IMR-90 (cell line): ENCODE data around the gene PCDH1. TPM values are rescaled to one million over a fixed set of nuclear protein-coding genes. Genes with fewer than 3 reads are reported as not detected.

Source experiments
- ATAC-seq: fragments of 200-7000 bp; cut with Tn5 transposase; 2 replicates; pipeline ENCODE4 v1.9.1; 2020; ENCODE audit warnings: low read depth, mild to moderate bottlenecking, moderate library complexity
- BruUV-seq: library from RNA; stranded (reverse); fragments of 400-500 nt; replicated peaks from 2 replicates; lab custom pipeline; 2021; lab: Mats Ljungman, UMichigan
- CTCF ChIA-PET: fragments of 300-600 bp; formaldehyde crosslinking; extraction: SDS; loops from one replicate; lab custom pipeline; 2021; ENCODE audit warnings: antibody characterized with exemption; lab: Yijun Ruan, JAX
- POLR2A ChIA-PET: fragments of 300-600 bp; sonication (Branson Sonifier 250); formaldehyde crosslinking; loops from one replicate; lab custom pipeline; 2022; ENCODE audit warnings: antibody characterized with exemption; ENCODE audit not compliant: unreplicated experiment; lab: Charles Lee
- DNase-seq: peaks from one replicate; pipeline ENCODE4 v3.0.0; 2013
- H2AFZ ChIP-seq: replicated peaks from 2 replicates; pipeline ENCODE3; 2013; ENCODE audit warnings: low read length, mild to moderate bottlenecking; ENCODE audit not compliant: poor library complexity
- H2AK5ac ChIP-seq: 2 replicates; pipeline ENCODE4 v1.6.1; 2013; ENCODE audit warnings: low read depth, low read length, inconsistent platforms
- H2AK9ac ChIP-seq: replicated peaks from 2 replicates; pipeline ENCODE3; 2013; ENCODE audit warnings: mild to moderate bottlenecking, low read depth, low read length, moderate library complexity; ENCODE audit not compliant: poor library complexity
- H2BK120ac ChIP-seq: 2 replicates; pipeline ENCODE4 v1.6.1; 2013; ENCODE audit warnings: low read depth, low read length, inconsistent platforms
- H2BK15ac ChIP-seq: 3 replicates; pipeline ENCODE4 v1.6.1; 2013; ENCODE audit warnings: low read depth, low read length, inconsistent platforms
- H2BK20ac ChIP-seq: 2 replicates; pipeline ENCODE4 v1.6.1; 2013; ENCODE audit warnings: low read depth, mild to moderate bottlenecking, inconsistent platforms, low read length, moderate library complexity
- H2BK5ac ChIP-seq: 2 replicates; pipeline ENCODE4 v1.6.1; 2013; ENCODE audit warnings: mild to moderate bottlenecking, low read depth, low read length, inconsistent platforms; ENCODE audit not compliant: poor library complexity, severe bottlenecking
- H3K14ac ChIP-seq: replicated peaks from 2 replicates; pipeline ENCODE4 v1.6.1; 2013; ENCODE audit warnings: low read depth, low read length, inconsistent platforms
- H3K18ac ChIP-seq: 2 replicates; pipeline ENCODE4 v1.6.1; 2013; ENCODE audit warnings: low read depth, low read length, control low read depth
- H3K23ac ChIP-seq: 2 replicates; pipeline ENCODE4 v1.6.1; 2013; ENCODE audit warnings: low read depth, low read length, inconsistent platforms
- H3K27ac ChIP-seq: 2 replicates; pipeline ENCODE4 v1.5.1; 2013; ENCODE audit warnings: mild to moderate bottlenecking, control low read depth, low read length; ENCODE audit not compliant: insufficient read depth
- H3K27me3 ChIP-seq: 2 replicates; pipeline ENCODE4 v1.6.1; 2013; ENCODE audit warnings: low read length; ENCODE audit not compliant: control insufficient read depth, insufficient read depth
- H3K36me3 ChIP-seq: 2 replicates; pipeline ENCODE4 v1.6.1; 2013; ENCODE audit warnings: low read length, mixed read lengths; ENCODE audit not compliant: control insufficient read depth, insufficient read depth
- H3K4ac ChIP-seq: 2 replicates; pipeline ENCODE4 v1.6.1; 2013; ENCODE audit warnings: low read depth, low read length, inconsistent platforms
- H3K4me1 ChIP-seq: 2 replicates; pipeline ENCODE4 v1.6.1; 2013; ENCODE audit warnings: low read length, mixed read lengths; ENCODE audit not compliant: control insufficient read depth, insufficient read depth
- H3K4me2 ChIP-seq: 2 replicates; pipeline ENCODE4 v1.6.1; 2013; ENCODE audit warnings: low read depth, mild to moderate bottlenecking, control low read depth, low read length, moderate library complexity
- H3K4me3 ChIP-seq: 2 replicates; pipeline ENCODE4 v1.5.1; 2013; ENCODE audit warnings: low read depth, mild to moderate bottlenecking, control low read depth, low read length, moderate library complexity; ENCODE audit not compliant: insufficient read depth
- H3K56ac ChIP-seq: 2 replicates; pipeline ENCODE4 v1.6.1; 2013; ENCODE audit warnings: low read length, inconsistent platforms; ENCODE audit not compliant: insufficient read depth; ENCODE audit errors: extremely low read depth
- H3K79me1 ChIP-seq, 2 experiments: 2 replicates each; pipeline ENCODE4 v1.6.1; 2013; ENCODE audit warnings: low read length in 2 of 2, inconsistent platforms in 1 of 2, low read depth in 1 of 2
- H3K9ac ChIP-seq: 2 replicates; pipeline ENCODE4 v1.6.1; 2013; ENCODE audit warnings: low read depth, low read length, control low read depth
- H3K9me1 ChIP-seq: 2 replicates; pipeline ENCODE4 v1.6.1; 2013; ENCODE audit warnings: low read length, inconsistent platforms; ENCODE audit not compliant: insufficient read depth
- H3K9me3 ChIP-seq: 2 replicates; pipeline ENCODE4 v1.6.1; 2013; ENCODE audit warnings: low read length; ENCODE audit not compliant: control insufficient read depth, insufficient read depth
- H4K20me1 ChIP-seq: 2 replicates; pipeline ENCODE4 v1.6.1; 2013; ENCODE audit warnings: low read length, inconsistent platforms; ENCODE audit not compliant: insufficient read depth
- H4K5ac ChIP-seq: 2 replicates; pipeline ENCODE4 v1.6.1; 2013; ENCODE audit warnings: mild to moderate bottlenecking, low read depth, low read length, control low read depth
- H4K8ac ChIP-seq, 2 experiments: 2 replicates each; pipeline ENCODE4 v1.6.1; 2013; ENCODE audit warnings: low read depth in 2 of 2, low read length in 2 of 2, control low read depth in 1 of 2, inconsistent platforms in 1 of 2
- H4K91ac ChIP-seq: 2 replicates; pipeline ENCODE4 v1.6.1; 2013; ENCODE audit warnings: low read depth, low read length, inconsistent platforms; ENCODE audit not compliant: insufficient read depth
- BHLHE40 ChIP-seq: fragments of 150-350 bp; IDR thresholded peaks from 2 replicates; pipeline ENCODE4 v1.6.1; 2016; ENCODE audit warnings: mild to moderate bottlenecking, low read depth, low read length
- CHD1 ChIP-seq: IDR thresholded peaks from 2 replicates; pipeline ENCODE4 v1.6.1; 2012; ENCODE audit warnings: low read depth, low read length, improper control_type of control experiment
- CTCF ChIP-seq: conservative IDR thresholded peaks from 2 replicates; pipeline ENCODE4 v1.5.1; 2012; ENCODE audit warnings: mild to moderate bottlenecking, low read depth, low read length, improper control_type of control experiment
- FOS ChIP-seq: fragments of 150-350 bp; IDR thresholded peaks from 2 replicates; pipeline ENCODE4 v1.6.1; 2016; ENCODE audit warnings: low read depth, low read length
- MXI1 ChIP-seq: IDR thresholded peaks from 2 replicates; pipeline ENCODE4 v1.6.1; 2012; ENCODE audit warnings: low read depth, mild to moderate bottlenecking, low read length, moderate library complexity, borderline replicate concordance
- POLR2A ChIP-seq: IDR thresholded peaks from 2 replicates; pipeline ENCODE4 v1.6.1; 2012; ENCODE audit warnings: mild to moderate bottlenecking, low read depth, low read length
- RAD21 ChIP-seq: IDR thresholded peaks from 2 replicates; pipeline ENCODE4 v1.6.1; 2012; ENCODE audit warnings: low read length, improper control_type of control experiment
- SMC3 ChIP-seq: fragments of 150-350 bp; IDR thresholded peaks from 2 replicates; pipeline ENCODE4 v1.6.1; 2016; ENCODE audit warnings: low read depth, mild to moderate bottlenecking, antibody characterized with exemption, low read length, moderate library complexity
- WGBS, 2 experiments: methylation state at CpG; one replicate each; pipeline versions ENCODE4 v1.1.5 to v1.1.7; 2013; ENCODE audit warnings: missing lambda C conversion rate in 2 of 2; ENCODE audit not compliant: insufficient read length in 1 of 2; ENCODE audit errors: extremely low coverage in 2 of 2; 5-methylcytosine and 5-hydroxymethylcytosine counted together
- dilution Hi-C: fragments of 300-500 bp; cut with HindIII; formaldehyde crosslinking; loops from one replicate; pipeline ENCODE4 v1.14.3; 2018; ENCODE audit warnings: low sequenced_read_pairs; ENCODE audit not compliant: unreplicated experiment
- in situ Hi-C: fragments of 300-500 bp; cut with MboI; formaldehyde crosslinking; loops from 3 replicates; pipeline ENCODE4 v1.14.3; 2019; ENCODE audit warnings: low sequenced_read_pairs, inconsistent platforms, mixed read lengths
- intact Hi-C: fragments of 100-400 bp; cut with micrococcal nuclease; formaldehyde crosslinking; loops from 2 replicates; pipeline ENCODE4 v1.10.0; 2022
- polyA plus RNA-seq, 3 experiments: library from polyadenylated mRNA; depleted of rRNA; stranded (reverse); fragments of >200 nt; gene quantifications; 2 replicates each; pipeline ENCODE4 v1.2.3, GENCODE V29; 2012; ENCODE audit warnings: low replicate concordance in 1 of 3
- total RNA-seq: library from RNA; depleted of rRNA; stranded (reverse); fragments of >200 nt; gene quantifications from 2 replicates; pipeline ENCODE4 v1.2.3, GENCODE V29; 2012

The PCDH1 gene
- total and polyA plus RNA-seq, 2 of the 4 experiments (the other 2 are of a cell fraction) = 0.74 to 0.90 TPM

- no peak overlapping the region for H3K23ac ChIP-seq
- no peak overlapping the region for H2BK5ac ChIP-seq
- H4K20me1 ChIP-seq = no peaks in the 10 kb centered on the region
- H2AFZ ChIP-seq = no peak overlapping the region
- no peak overlapping the region for H4K5ac ChIP-seq
- no peaks in the 10 kb centered on the region for H3K9me3 ChIP-seq
- no peak overlapping the region for H4K91ac ChIP-seq
- no peak overlapping the region for H2AK9ac ChIP-seq
- no peaks in the 10 kb centered on the region for H3K4me1 ChIP-seq
- no peaks in the 10 kb centered on the region for H3K36me3 ChIP-seq
- H4K8ac ChIP-seq = no peak overlapping the region
- H3K9ac ChIP-seq = no peak overlapping the region
- no CpG with 5 or more reads among the region's 3 CpGs for WGBS, 2 experiments
- BruUV-seq = no TSS peak
- POLR2A ChIA-PET = interaction anchor here (0.6 kb wide), 1 partner anchor 39 kb away, joined by 3 read pairs; no protein-coding TSS in a partner anchor
- dilution Hi-C loops (no loop called here), intact Hi-C loops (loop anchor here (1.0 kb wide), 1 partner anchor 71 kb away; no protein-coding TSS in a partner anchor), in situ Hi-C loops (no loop called here)
- H3K27ac ChIP-seq = no peak overlapping the region
- peak; percentile 40; the same call in 1 of the 2 replicates for ATAC-seq
- no peak overlapping the region for H3K4me2 ChIP-seq
- peaks cover 12% of the 10 kb centered on the region for H3K27me3 ChIP-seq
- H3K14ac ChIP-seq = no peak overlapping the region
- no peak overlapping the region for H2BK120ac ChIP-seq
- CTCF ChIA-PET = interaction anchor here (0.6 to 3.3 kb wide), 8 partner anchors 10 to 1441 kb away, joined by 3 to 27 read pairs (median 3); no protein-coding TSS in a partner anchor
- no peak overlapping the region for H3K18ac ChIP-seq
- H3K4me3 ChIP-seq = no peak overlapping the region
- DNase-seq = no peak
- no peak overlapping the region for H3K56ac ChIP-seq
- no peak overlapping the region for H2BK15ac ChIP-seq
- H3K4ac ChIP-seq = no peak overlapping the region
- no peak overlapping the region for H2BK20ac ChIP-seq
- TF ChIP-seq MXI1 (no peak), CHD1 (no peak), SMC3 (peak; percentile 47), FOS (no peak), POLR2A (no peak), RAD21 (peak; percentile 35), CTCF (peak; percentile 44), BHLHE40 (no peak)
- no peak overlapping the region for H2AK5ac ChIP-seq
- H3K9me1 ChIP-seq = no peaks in the 10 kb centered on the region
- no peaks in the 10 kb centered on the region for H3K79me1 ChIP-seq
Measured at GRCh38 chr5:141889282-141889871, 11.2 kb upstream of the PCDH1 start.
